GM10266 (cell line): ENCODE data around the gene MED26.
"Not testable (repeated sequence)": the region's sequence is repeated elsewhere in the genome, so short reads cannot be mapped to it uniquely, and the experiment has no call there.

Experiments used
- DNase-seq: peaks from one replicate; pipeline ENCODE4 v3.0.0; 2012; ENCODE audit errors: extremely low spot score
- CTCF ChIP-seq: IDR thresholded peaks from 2 replicates; pipeline ENCODE4 v1.5.1; 2012; ENCODE audit warnings: mild to moderate bottlenecking, low read depth; ENCODE audit not compliant: control insufficient read depth, insufficient read depth; ENCODE audit errors: missing control alignments

The MED26 gene

DNA sequence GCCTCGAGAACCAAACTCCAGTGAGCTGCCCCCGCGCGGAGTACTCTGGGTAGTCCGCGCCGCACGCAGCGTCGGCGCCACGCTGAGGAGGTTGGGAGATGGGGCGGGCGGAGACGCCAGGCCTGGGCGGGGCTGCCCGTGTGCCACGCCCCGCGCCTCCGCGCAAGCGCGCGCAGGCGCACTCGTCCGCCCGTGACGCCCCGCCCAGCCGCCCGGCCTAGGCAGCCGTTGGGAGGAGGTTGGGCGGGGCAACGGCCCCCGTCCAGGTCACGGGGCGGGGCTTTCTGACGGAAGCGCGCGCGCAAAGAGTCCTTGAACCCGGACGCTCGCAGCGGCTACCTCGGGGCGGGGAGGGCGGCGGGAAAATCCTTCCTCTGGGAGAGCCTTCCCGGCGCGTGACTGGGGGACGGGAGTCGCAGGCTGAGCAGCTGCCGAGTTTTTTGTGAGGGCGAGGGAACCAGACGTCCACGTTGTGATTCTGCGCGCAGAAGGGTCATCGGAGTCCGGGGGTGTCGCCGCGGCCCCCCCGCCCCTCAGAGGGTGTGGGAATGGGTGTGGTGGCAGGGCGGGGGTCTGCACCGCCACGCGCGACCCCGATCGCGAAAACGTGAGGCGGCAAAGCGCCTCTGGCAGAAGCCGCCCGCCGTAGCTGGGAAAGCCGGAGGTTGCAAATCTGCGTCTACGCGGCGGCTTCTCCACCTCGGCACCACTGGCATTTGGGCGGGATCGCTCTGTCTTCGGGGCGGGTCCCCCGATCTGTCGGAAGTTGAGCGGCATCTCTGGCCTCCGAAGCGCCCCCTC, at the start of gene MED26:
Gene MED26, minus strand, starts transcription at position 22 of the 801 bp plus-strand sequence. CDS start 261 bp downstream, outside the sequence.
- peak; percentile 99 for DNase-seq
- TF ChIP-seq CTCF = peak; percentile 26

DNA sequence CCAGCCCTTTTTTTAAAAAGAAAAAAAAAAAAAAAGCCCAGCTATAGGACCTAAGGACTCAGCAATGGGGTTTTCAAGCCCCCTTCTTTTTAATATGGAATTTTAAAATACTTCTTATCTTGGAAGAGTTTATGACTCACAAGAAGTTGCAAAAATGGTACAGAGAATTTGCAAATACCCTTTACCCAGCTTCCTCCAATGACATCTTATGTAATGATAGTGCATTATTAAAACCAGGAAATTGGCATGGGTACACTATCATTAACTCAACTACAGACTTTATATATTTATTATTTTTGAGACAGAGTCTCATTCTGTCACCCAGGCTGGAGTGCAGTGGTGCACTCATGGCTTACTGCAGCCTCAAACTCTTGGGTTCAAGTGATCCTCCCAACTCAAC, 49.1 kb upstream of the MED26 start:
- no peak for TF ChIP-seq CTCF
- no peak for DNase-seq

GRCh38 chr19:16676101-16676798, 48.2 kb upstream of the MED26 start:
- no peak for TF ChIP-seq CTCF
- DNase-seq = no peak

DNA sequence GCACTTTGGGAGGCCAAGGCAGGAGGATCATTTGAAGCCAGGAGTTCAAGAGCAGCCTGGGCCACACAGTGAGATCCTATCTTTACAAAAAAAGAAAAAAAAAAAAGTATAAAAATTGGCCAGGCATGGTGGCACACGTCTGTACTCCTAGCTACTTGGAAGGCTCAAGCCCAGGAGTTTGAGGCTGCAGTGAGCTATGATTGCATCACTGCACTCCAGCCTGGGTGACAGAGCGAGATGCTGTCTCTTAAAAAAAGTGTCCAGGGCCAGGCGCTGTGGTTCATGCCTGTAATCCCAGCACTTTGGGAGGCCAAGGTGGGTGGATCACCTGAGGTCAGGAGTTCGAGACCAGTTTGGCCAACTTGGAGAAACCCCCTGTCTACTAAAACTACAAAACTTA, 45.8 kb upstream of the MED26 start:
- not testable (repeated sequence) for DNase-seq

- no peak for TF ChIP-seq CTCF
- no peak for DNase-seq
These were observed 45.2 kb upstream of the MED26 start for GRCh38 chr19:16673231-16673630.

DNA sequence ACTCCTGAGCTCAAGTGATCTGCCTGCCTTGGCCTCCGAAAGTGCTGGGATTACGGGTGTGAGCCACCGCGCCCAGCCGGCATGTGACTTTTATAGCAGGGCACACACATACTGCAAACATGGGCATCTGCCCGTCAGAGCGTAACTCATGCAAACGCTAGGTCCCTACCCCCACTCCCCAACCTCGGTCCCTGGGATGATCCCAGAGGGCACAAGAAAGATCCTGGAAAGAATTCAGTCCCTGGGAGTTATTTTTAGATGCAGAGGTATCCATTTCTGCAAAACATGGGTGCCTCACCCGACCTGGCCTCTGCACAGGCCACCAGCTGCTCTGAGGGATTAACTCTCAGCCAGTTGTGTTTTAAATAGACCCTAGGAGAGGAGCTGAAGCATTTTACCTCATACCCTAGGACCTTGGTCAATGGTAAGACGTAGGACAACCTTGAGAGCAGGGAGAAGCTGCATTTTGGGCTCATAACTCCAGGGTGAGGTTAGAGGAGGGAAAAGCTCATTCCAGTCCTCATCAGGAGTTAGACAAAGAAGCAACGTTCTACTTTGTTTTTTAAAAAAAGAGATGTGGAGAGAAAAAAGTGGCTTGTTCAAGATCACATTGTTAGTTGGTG, 43.8 kb upstream of the MED26 start:
- no peak for TF ChIP-seq CTCF
- no peak for DNase-seq

DNA sequence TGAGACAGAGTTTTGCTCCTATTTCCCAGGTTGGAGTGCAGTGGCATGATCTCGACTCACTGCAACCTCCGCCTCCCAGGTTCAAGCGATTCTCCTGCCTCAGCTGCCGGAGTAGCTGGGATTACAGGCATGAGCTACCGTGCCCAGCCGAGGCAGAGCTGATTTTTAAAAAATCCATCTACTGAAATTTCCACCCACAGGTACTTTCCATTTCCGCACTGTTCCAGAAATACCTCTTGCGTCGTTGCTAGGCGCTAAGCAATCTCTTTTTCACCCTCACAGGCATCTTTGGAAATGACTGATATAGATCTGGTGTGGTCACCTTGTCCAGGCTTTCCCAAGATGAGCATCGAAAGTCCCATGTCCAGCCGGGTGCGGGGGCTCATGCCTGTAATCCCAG, 42.3 kb upstream of the MED26 start:
- DNase-seq = no peak
- TF ChIP-seq CTCF = no peak

DNA sequence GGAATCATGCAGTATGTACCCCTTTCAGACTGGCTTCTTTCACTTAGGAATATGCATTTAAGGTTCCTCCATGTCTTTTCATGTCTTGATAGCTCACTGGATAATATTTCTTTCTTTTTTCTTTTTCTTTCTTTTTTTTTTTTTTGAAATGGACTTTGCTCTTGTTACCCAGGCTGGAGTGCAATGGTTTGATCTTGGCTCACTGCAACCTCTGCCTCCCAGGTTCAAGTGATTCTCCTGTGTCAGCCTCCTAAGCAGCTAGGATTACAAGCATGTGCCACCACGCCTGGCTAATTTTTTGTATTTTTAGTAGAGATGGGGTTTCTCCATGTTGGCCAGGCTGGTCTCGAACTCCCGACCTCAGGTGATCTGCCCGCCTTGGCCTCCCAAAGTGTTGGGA, 40.7 kb upstream of the MED26 start:
- DNase-seq = not testable (repeated sequence)
